SHP77 (cell line): ENCODE data around the gene HDGFL3.
"Not testable (repeated sequence)": the region's sequence is repeated elsewhere in the genome, so short reads cannot be mapped to it uniquely, and the experiment has no call there.

Experiments
- DNase-seq, 2 experiments: peaks; one replicate each; lab custom pipeline; 2025; lab: John Stamatoyannopoulos, UW

HDGFL3 gene

GRCh38 chr15:83207660-83208366 is at the start of gene HDGFL3:
Gene HDGFL3 (minus strand): TSS chr15:83207823. CDS start chr15:83207414, 409 bp downstream.
- DNase-seq, result peak; percentile 32 to 58

GRCh38 chr15:83250781-83251180 is 43.2 kb upstream of the HDGFL3 start:
- DNase-seq, result no peak

GRCh38 chr15:83249030-83249343 is 41.4 kb upstream of the HDGFL3 start:
- DNase-seq, result no peak

- DNase-seq, result peak in 1 of 2 experiments; percentile 12
Observed at GRCh38 chr15:83248151-83249029, 40.8 kb upstream of the HDGFL3 start.

- no peak for DNase-seq
Observed at GRCh38 chr15:83243634-83244033, 36.0 kb upstream of the HDGFL3 start.

- no peak for DNase-seq
Observed at GRCh38 chr15:83230242-83230641, 22.6 kb upstream of the HDGFL3 start.

GRCh38 chr15:83225449-83225848 is 17.8 kb upstream of the HDGFL3 start:
- no peak for DNase-seq

GRCh38 chr15:83221781-83222180 is 14.2 kb upstream of the HDGFL3 start:
- DNase-seq, result not testable (repeated sequence)

- no peak for DNase-seq
Observed at GRCh38 chr15:83219026-83219425, 11.4 kb upstream of the HDGFL3 start.

- DNase-seq, result no peak
Observed at GRCh38 chr15:83215306-83215705, 7.7 kb upstream of the HDGFL3 start.

GRCh38 chr15:83210619-83211018 is 3.0 kb upstream of the HDGFL3 start:
- peak; percentile 50 to 63 for DNase-seq

GRCh38 chr15:83209333-83209732 is 1.7 kb upstream of the HDGFL3 start:
- peak in 1 of 2 experiments; percentile 6 for DNase-seq

- peak in 1 of 2 experiments; percentile 20 for DNase-seq
Observed at GRCh38 chr15:83208367-83208661, 691 bp upstream of the HDGFL3 start.

- DNase-seq, result peak; percentile 32 to 45
Observed at GRCh38 chr15:83207009-83207659, 489 bp downstream of the HDGFL3 start.

GRCh38 chr15:83206526-83207008 is 1.1 kb downstream of the HDGFL3 start:
- peak in 1 of 2 experiments; percentile 20 for DNase-seq

- peak; percentile 14 to 19 for DNase-seq
Observed at GRCh38 chr15:83205725-83206324, 1.8 kb downstream of the HDGFL3 start.

- no peak for DNase-seq
Observed at GRCh38 chr15:83204697-83205096, 2.9 kb downstream of the HDGFL3 start.

GRCh38 chr15:83203543-83203942 is 4.1 kb downstream of the HDGFL3 start:
- no peak for DNase-seq

GRCh38 chr15:83200589-83200988 is 7.0 kb downstream of the HDGFL3 start:
- no peak for DNase-seq

GRCh38 chr15:83200162-83200561 is 7.5 kb downstream of the HDGFL3 start:
- no peak for DNase-seq

- no peak for DNase-seq
Observed at GRCh38 chr15:83199288-83199687, 8.3 kb downstream of the HDGFL3 start.

GRCh38 chr15:83198476-83198875 is 9.1 kb downstream of the HDGFL3 start:
- no peak for DNase-seq
